ENCODE results near the gene LRCOL1.

- TF ChIP-seq, protein P1, sequence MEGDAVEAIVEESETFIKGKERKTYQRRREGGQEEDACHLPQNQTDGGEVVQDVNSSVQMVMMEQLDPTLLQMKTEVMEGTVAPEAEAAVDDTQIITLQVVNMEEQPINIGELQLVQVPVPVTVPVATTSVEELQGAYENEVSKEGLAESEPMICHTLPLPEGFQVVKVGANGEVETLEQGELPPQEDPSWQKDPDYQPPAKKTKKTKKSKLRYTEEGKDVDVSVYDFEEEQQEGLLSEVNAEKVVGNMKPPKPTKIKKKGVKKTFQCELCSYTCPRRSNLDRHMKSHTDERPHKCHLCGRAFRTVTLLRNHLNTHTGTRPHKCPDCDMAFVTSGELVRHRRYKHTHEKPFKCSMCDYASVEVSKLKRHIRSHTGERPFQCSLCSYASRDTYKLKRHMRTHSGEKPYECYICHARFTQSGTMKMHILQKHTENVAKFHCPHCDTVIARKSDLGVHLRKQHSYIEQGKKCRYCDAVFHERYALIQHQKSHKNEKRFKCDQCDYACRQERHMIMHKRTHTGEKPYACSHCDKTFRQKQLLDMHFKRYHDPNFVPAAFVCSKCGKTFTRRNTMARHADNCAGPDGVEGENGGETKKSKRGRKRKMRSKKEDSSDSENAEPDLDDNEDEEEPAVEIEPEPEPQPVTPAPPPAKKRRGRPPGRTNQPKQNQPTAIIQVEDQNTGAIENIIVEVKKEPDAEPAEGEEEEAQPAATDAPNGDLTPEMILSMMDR (IDR thresholded peaks at IDR 0.05; ENCODE audit: low read length): peak; percentile 82
- no peak for TF ChIP-seq EZH2 (IDR thresholded peaks at IDR 0.05; ENCODE audit: borderline replicate concordance, low read length)
These were observed 4.6 kb upstream of the LRCOL1 start for GRCh38 chr12:132614861-132615578.
